Endothelial cell of umbilical vein (primary cell): ENCODE measurements around the gene TBC1D25.

Source experiments
- CTCF ChIP-seq, 2 donors: IDR thresholded peaks; 1 replicate in 1 of 2; 2 replicates in 1 of 2; pipeline ENCODE4 v1.5.1; 2011; ENCODE audit warnings: low read length in 2 of 2, mild to moderate bottlenecking in 2 of 2, moderate library complexity in 2 of 2, control low read depth in 1 of 2, inconsistent platforms in 1 of 2, low read depth in 1 of 2; ENCODE audit not compliant: insufficient read depth in 1 of 2; ENCODE audit errors: extremely low read depth in 1 of 2
- EZH2 ChIP-seq: IDR thresholded peaks from 2 replicates; pipeline ENCODE4 v1.6.1; 2012; ENCODE audit warnings: borderline replicate concordance, low read depth, mild to moderate bottlenecking, moderate library complexity, low read length, inconsistent platforms; ENCODE audit not compliant: severe bottlenecking
- FOS ChIP-seq: IDR thresholded peaks from 2 replicates; pipeline ENCODE4 v1.6.1; 2011; ENCODE audit warnings: mild to moderate bottlenecking, low read length, moderate library complexity, borderline replicate concordance; ENCODE audit not compliant: insufficient read depth
- GATA2 ChIP-seq: IDR thresholded peaks from 2 replicates; pipeline ENCODE4 v1.7.0; 2011; ENCODE audit warnings: low read depth, mild to moderate bottlenecking, moderate library complexity, mixed read lengths, low read length; ENCODE audit not compliant: insufficient read length, insufficient read depth
- JUN ChIP-seq: IDR thresholded peaks from 2 replicates; pipeline ENCODE4 v1.6.1; 2011; ENCODE audit warnings: borderline replicate concordance, low read depth; ENCODE audit not compliant: insufficient read length, insufficient read depth
- MYC ChIP-seq: IDR thresholded peaks from one replicate; pipeline ENCODE4 v1.6.1; 2011; ENCODE audit warnings: mild to moderate bottlenecking, low read depth, low read length
- POLR2A ChIP-seq: IDR thresholded peaks from 2 replicates; pipeline ENCODE4 v1.6.1; 2012; ENCODE audit warnings: low read depth, mild to moderate bottlenecking, control low read depth, low read length
- POLR2AphosphoS5 ChIP-seq: IDR thresholded peaks from 2 replicates; pipeline ENCODE4 v1.6.1; 2012; ENCODE audit warnings: low read depth, mild to moderate bottlenecking, control low read depth, low read length, moderate library complexity; ENCODE audit not compliant: insufficient read depth
- TF ChIP-seq, protein P1 (sequence below): IDR thresholded peaks from 2 replicates; pipeline ENCODE4 v1.6.1; 2011; ENCODE audit not compliant: insufficient read depth, insufficient read length

DNA sequence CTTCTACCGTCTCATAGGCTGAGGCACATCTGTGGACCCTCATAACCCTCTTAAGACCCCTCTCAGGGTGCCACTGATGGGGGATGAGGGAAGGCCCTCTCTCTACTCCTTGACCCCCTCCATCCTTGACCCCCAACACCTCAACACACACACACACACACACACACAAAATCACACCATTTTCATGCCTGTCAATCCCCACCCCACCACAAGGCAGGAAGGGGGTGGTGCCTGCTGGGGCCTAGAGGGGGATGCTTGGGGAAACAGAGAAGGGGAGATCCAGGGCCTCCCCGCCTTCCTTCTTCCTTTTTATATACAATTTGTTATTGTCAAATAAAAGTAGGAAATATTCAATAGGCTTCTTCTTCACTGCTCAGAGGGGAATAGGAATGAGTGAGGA lies 19.1 kb upstream of the TBC1D25 start:
- TF ChIP-seq MYC (no peak), CTCF (IDR thresholded peaks at IDR 0.05; ENCODE audit: extremely low read depth in 1 of 2, insufficient read depth in 1 of 2, low read depth in 1 of 2, low read length in 2 of 2) (no peak), POLR2AphosphoS5 (no peak), POLR2A (no peak), EZH2 (no peak), FOS (no peak), GATA2 (no peak), JUN (no peak)
- TF ChIP-seq, protein P1, sequence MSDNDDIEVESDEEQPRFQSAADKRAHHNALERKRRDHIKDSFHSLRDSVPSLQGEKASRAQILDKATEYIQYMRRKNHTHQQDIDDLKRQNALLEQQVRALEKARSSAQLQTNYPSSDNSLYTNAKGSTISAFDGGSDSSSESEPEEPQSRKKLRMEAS = no peak
